GM18498 (cell line): ENCODE results near the gene MTRF1.
"Not testable (repeated sequence)": the region's sequence is repeated elsewhere in the genome, so short reads cannot be mapped to it uniquely, and the experiment has no call there.

Experiments
- ATAC-seq: cut with Tn5 transposase; IDR thresholded peaks from one replicate; pipeline ENCODE4 v1.9.1; 2021; ENCODE audit warnings: mild to moderate bottlenecking, moderate library complexity; ENCODE audit not compliant: unreplicated experiment

The MTRF1 gene

GRCh38 chr13:41182231-41182630 is 81.1 kb downstream of the MTRF1 start:
- no peak for ATAC-seq

GRCh38 chr13:41179593-41180250 is 83.7 kb downstream of the MTRF1 start:
- no peak for ATAC-seq

- ATAC-seq = no peak
Measured at GRCh38 chr13:41178040-41178439, 85.3 kb downstream of the MTRF1 start.

GRCh38 chr13:41177616-41178015 is 85.8 kb downstream of the MTRF1 start:
- no peak for ATAC-seq

- not testable (repeated sequence) for ATAC-seq
Measured at GRCh38 chr13:41175576-41175975, 87.8 kb downstream of the MTRF1 start.
